Measurements from ENCODE around the gene KRT16. TPM values are rescaled to one million over a fixed set of nuclear protein-coding genes. Genes with fewer than 3 reads are reported as not detected.

KRT16 gene
- total RNA-seq, 1 experiment from 2014 or later = 0.72 TPM

Other genes with a start within 250 kb of the KRT16 start
- 0.24 TPM in 1 of 2 replicates, not detected in the other for gene KRT33B, start 243.0 kb downstream of the KRT16 start, total RNA-seq (2014; rRNA removed; shearing (Covaris generic))
- not detected in 2 replicates for gene KRT34, start 230.5 kb downstream of the KRT16 start, total RNA-seq (2014; rRNA removed; shearing (Covaris generic))
- gene KRT31, start 215.2 kb downstream of the KRT16 start, total RNA-seq (2014; rRNA removed; shearing (Covaris generic)) = not detected in 2 replicates
- not detected in 2 replicates for gene KRT37, start 188.2 kb downstream of the KRT16 start, total RNA-seq (2014; rRNA removed; shearing (Covaris generic))
- gene KRT38, start 171.8 kb downstream of the KRT16 start, total RNA-seq (2014; rRNA removed; shearing (Covaris generic)) = not detected in 2 replicates
- gene KRT32, start 145.4 kb downstream of the KRT16 start, total RNA-seq (2014; rRNA removed; shearing (Covaris generic)) = not detected in 2 replicates
- gene KRT35, start 131.6 kb downstream of the KRT16 start, total RNA-seq (2014; rRNA removed; shearing (Covaris generic)) = not detected in 2 replicates
- gene KRT36, start 122.9 kb downstream of the KRT16 start, total RNA-seq (2014; rRNA removed; shearing (Covaris generic)) = not detected in 2 replicates
- gene KRT13, start 107.2 kb downstream of the KRT16 start, total RNA-seq (2014; rRNA removed; shearing (Covaris generic)) = 0.24 TPM in 1 of 2 replicates, not detected in the other
- gene KRT15, start 93.9 kb downstream of the KRT16 start, total RNA-seq (2014; rRNA removed; shearing (Covaris generic)) = 3.4 and 7.3 TPM in 2 replicates
- 4.6 and 7.8 TPM in 2 replicates for gene KRT19, start 84.5 kb downstream of the KRT16 start, total RNA-seq (2014; rRNA removed; shearing (Covaris generic))
- not detected in 2 replicates for gene KRT9, start 40.7 kb downstream of the KRT16 start, total RNA-seq (2014; rRNA removed; shearing (Covaris generic))
- not detected in 2 replicates for gene KRT14, start 25.9 kb downstream of the KRT16 start, total RNA-seq (2014; rRNA removed; shearing (Covaris generic))
- 35.9 and 48.9 TPM in 2 replicates for gene KRT17, start 11.8 kb upstream of the KRT16 start, total RNA-seq (2014; rRNA removed; shearing (Covaris generic))
- gene EIF1, start 76.1 kb upstream of the KRT16 start, total RNA-seq (2014; rRNA removed; shearing (Covaris generic)) = 43.2 and 47.6 TPM in 2 replicates
- not detected in 2 replicates for gene GAST, start 99.6 kb upstream of the KRT16 start, total RNA-seq (2014; rRNA removed; shearing (Covaris generic))
- gene HAP1, start 121.9 kb upstream of the KRT16 start, total RNA-seq (2014; rRNA removed; shearing (Covaris generic)) = not detected in 2 replicates
- gene JUP, start 173.9 kb upstream of the KRT16 start, total RNA-seq (2014; rRNA removed; shearing (Covaris generic)) = 27.5 and 37.2 TPM in 2 replicates
- 36.0 and 40.6 TPM in 2 replicates for gene P3H4, start 199.2 kb upstream of the KRT16 start, total RNA-seq (2014; rRNA removed; shearing (Covaris generic))
- 115 and 133 TPM in 2 replicates for gene FKBP10, start 200.2 kb upstream of the KRT16 start, total RNA-seq (2014; rRNA removed; shearing (Covaris generic))
- gene NT5C3B, start 223.5 kb upstream of the KRT16 start, total RNA-seq (2014; rRNA removed; shearing (Covaris generic)) = 37.5 and 39.4 TPM in 2 replicates
- gene KLHL10, start 225.1 kb upstream of the KRT16 start, total RNA-seq (2014; rRNA removed; shearing (Covaris generic)) = not detected in 2 replicates

All from RPMI7951 (cell line).